ENCODE results near the gene ZDHHC5. TPM values are rescaled to one million over a fixed set of nuclear protein-coding genes. Genes with fewer than 3 reads are reported as not detected.

The ZDHHC5 gene
- total RNA-seq, 4 donors from 2014 or later, result 34.0 to 49.2 (median 46.2) TPM

- in situ Hi-C loops (cut with MboI; ENCODE audit: low sequenced_read_pairs in 4 of 4), result loop anchor here (5.0 to 25.0 kb wide), 6 partner anchors 78 to 308 kb away; partner anchors contain the start of genes UBE2L6 (in 3 of the 4), P2RX3 (in 1 of the 4), RTN4RL2 (in 1 of the 4) and SSRP1 (in 1 of the 4)
- Histone ChIP-seq H3K27ac (peak overlapping the region; percentile 29 to 56 (median 44)), H3K9me3 (no peaks in the 10 kb centered on the region), H3K36me3 (no peaks in the 10 kb centered on the region), H3K27me3 (peaks cover 39 to 45% (median 43%) of the 10 kb centered on the region in 3 donors), H3K4me1 (peaks cover 17 to 22% of the 10 kb centered on the region in 2 donors), H3K4me3 (no peak overlapping the region)
- TF ChIP-seq CTCF (IDR thresholded peaks at IDR 0.05 in 4 of 5, conservative IDR thresholded peaks at IDR 0.05 in 1 of 5) (peak; percentile 71 to 96 (median 78)), POLR2A (IDR thresholded peaks at IDR 0.05) (no peak)
- intact Hi-C loops (cut with DNase I; ENCODE audit: low total_unique reads), result loop anchor here (1.0 to 5.0 kb wide), 3 partner anchors 77 to 298 kb away; no protein-coding TSS in a partner anchor
- ATAC-seq (peak; percentile 69 to 76), DNase-seq (peak; percentile 66 to 73)
These were observed 22.9 kb upstream of the ZDHHC5 start for GRCh38 chr11:57644748-57645688.

- no peak for TF ChIP-seq CTCF (IDR thresholded peaks at IDR 0.05 in 4 of 5, conservative IDR thresholded peaks at IDR 0.05 in 1 of 5)
- no peak for TF ChIP-seq POLR2A (IDR thresholded peaks at IDR 0.05)
- ATAC-seq, result no peak
- intact Hi-C loops (cut with DNase I; ENCODE audit: low total_unique reads) (no loop called here), in situ Hi-C loops (cut with MboI; ENCODE audit: low sequenced_read_pairs in 4 of 4) (loop anchor here (10.0 to 25.0 kb wide), 4 partner anchors 183 to 308 kb away; partner anchors contain the start of genes P2RX3 (in 1 of the 4), RTN4RL2 (in 1 of the 4) and SSRP1 (in 1 of the 4))
- Histone ChIP-seq H3K36me3 (no peaks in the 10 kb centered on the region), H3K27ac (peak overlapping the region in 3 of 4 donors; percentile 29 to 56 (median 35)), H3K4me3 (no peak overlapping the region), H3K4me1 (peaks cover 17 to 23% of the 10 kb centered on the region in 2 donors), H3K27me3 (peaks cover 39 to 50% (median 47%) of the 10 kb centered on the region in 3 donors), H3K9me3 (no peaks in the 10 kb centered on the region)
- no peak for DNase-seq
These were observed 22.2 kb upstream of the ZDHHC5 start for GRCh38 chr11:57645689-57646085.

- H3K9me3 ChIP-seq, result no peaks in the 10 kb centered on the region
- TF ChIP-seq CTCF (IDR thresholded peaks at IDR 0.05 in 4 of 5, conservative IDR thresholded peaks at IDR 0.05 in 1 of 5), result no peak
- TF ChIP-seq POLR2A (IDR thresholded peaks at IDR 0.05), result no peak
- no peak for ATAC-seq
- no peaks in the 10 kb centered on the region for H3K36me3 ChIP-seq
- intact Hi-C loops (cut with DNase I; ENCODE audit: low total_unique reads), result no loop called here
- H3K27me3 ChIP-seq, result peaks cover 42 to 55% (median 47%) of the 10 kb centered on the region in 3 donors
- H3K4me3 ChIP-seq, result no peak overlapping the region
- peaks cover 17 to 18% of the 10 kb centered on the region in 2 donors for H3K4me1 ChIP-seq
- in situ Hi-C loops (cut with MboI; ENCODE audit: low sequenced_read_pairs in 4 of 4), result loop anchor here (10.0 to 25.0 kb wide), 4 partner anchors 184 to 309 kb away; partner anchors contain the start of genes P2RX3 (in 1 of the 4), RTN4RL2 (in 1 of the 4) and SSRP1 (in 1 of the 4)
- DNase-seq, result no peak
- H3K27ac ChIP-seq, result peak overlapping the region in 3 of 4 donors; percentile 29 to 56 (median 35)
These were observed 21.6 kb upstream of the ZDHHC5 start for GRCh38 chr11:57646194-57646798.

GRCh38 chr11:57646799-57647303, 21.1 kb upstream of the ZDHHC5 start:
- H3K9me3 ChIP-seq, result no peaks in the 10 kb centered on the region
- H3K36me3 ChIP-seq, result no peaks in the 10 kb centered on the region
- peaks cover 17 to 18% of the 10 kb centered on the region in 2 donors for H3K4me1 ChIP-seq
- no peak for TF ChIP-seq POLR2A (IDR thresholded peaks at IDR 0.05)
- no peak for TF ChIP-seq CTCF (IDR thresholded peaks at IDR 0.05 in 4 of 5, conservative IDR thresholded peaks at IDR 0.05 in 1 of 5)
- no peak overlapping the region for H3K4me3 ChIP-seq
- DNase-seq (no peak), ATAC-seq (no peak)
- peak overlapping the region in 2 of 4 donors; percentile 29 to 35 for H3K27ac ChIP-seq
- peaks cover 42 to 55% (median 47%) of the 10 kb centered on the region in 3 donors for H3K27me3 ChIP-seq
- intact Hi-C loops (cut with DNase I; ENCODE audit: low total_unique reads) (no loop called here), in situ Hi-C loops (cut with MboI; ENCODE audit: low sequenced_read_pairs in 4 of 4) (loop anchor here (10.0 to 25.0 kb wide), 4 partner anchors 185 to 310 kb away; partner anchors contain the start of genes P2RX3 (in 1 of the 4), RTN4RL2 (in 1 of the 4) and SSRP1 (in 1 of the 4))
